Vagina (tissue), 2 donors: ENCODE results near the gene CYP3A4. TPM values are rescaled to one million over a fixed set of nuclear protein-coding genes. Genes with fewer than 3 reads are reported as not detected.
A peak's percentile ranks its signal among the peaks of the same experiment; 100 is the strongest.

Experiments
- DNase-seq, 2 donors: peaks; one replicate each; pipeline ENCODE4 v3.0.0-alpha.2; 2017; ENCODE audit errors: extremely low spot score in 2 of 2
- H3K27ac ChIP-seq: fragments of 200-600 bp; sonication (generic); one replicate; pipeline ENCODE4 v1.5.1; 2019
- H3K27me3 ChIP-seq: fragments of 200-600 bp; sonication (generic); one replicate; pipeline ENCODE4 v1.5.1; 2019
- H3K36me3 ChIP-seq, 2 donors: fragments of 200-600 bp; sonication (generic); one replicate each; pipeline ENCODE4 v1.5.1; 2017 to 2019
- H3K4me1 ChIP-seq: fragments of 200-600 bp; sonication (generic); one replicate; pipeline ENCODE4 v1.5.1; 2019
- H3K4me3 ChIP-seq, 2 donors: fragments of 200-600 bp; sonication (generic); 1 replicate in 1 of 2; 2 replicates in 1 of 2; pipeline ENCODE4 v1.5.1; 2016 to 2019
- H3K9me3 ChIP-seq: fragments of 200-600 bp; sonication (generic); one replicate; pipeline ENCODE4 v1.5.1; 2019
- CTCF ChIP-seq, 3 experiments: fragments of 450-650 bp in 2 of 3; fragments of 200-600 bp in 1 of 3; sonication (generic) in 1 of 3; IDR thresholded peaks; one replicate each; pipeline ENCODE4 v1.5.1; 2017 to 2019; ENCODE audit warnings: antibody characterized with exemption in 3 of 3, mild to moderate bottlenecking in 2 of 3, moderate library complexity in 2 of 3
- POLR2A ChIP-seq, 2 donors: fragments of 450-650 bp; IDR thresholded peaks; one replicate each; pipeline ENCODE4 v1.6.1; 2017; ENCODE audit warnings: antibody characterized with exemption in 2 of 2, mild to moderate bottlenecking in 2 of 2, moderate library complexity in 2 of 2
- POLR2AphosphoS5 ChIP-seq, 2 donors: sonication (generic); formaldehyde crosslinking; IDR thresholded peaks; one replicate each; pipeline ENCODE4 v1.9.0; 2017; ENCODE audit warnings: antibody characterized with exemption in 2 of 2, mild to moderate bottlenecking in 2 of 2, low read depth in 1 of 2; ENCODE audit not compliant: insufficient read depth in 1 of 2
- intact Hi-C: fragments of 100-400 bp; cut with DNase I; formaldehyde crosslinking; loops from one replicate; pipeline ENCODE4 v1.15.1; 2023
- total RNA-seq: library from RNA; depleted of rRNA; stranded (reverse); fragments of >200 nt; gene quantifications from one replicate; pipeline ENCODE4 v1.2.3, GENCODE V29; 2016

The CYP3A4 gene
- total RNA-seq, 1 donor from 2014 or later: not detected

GRCh38 chr7:99733448-99733847 is 50.5 kb downstream of the CYP3A4 start:
- no peak for TF ChIP-seq POLR2AphosphoS5 (IDR thresholded peaks at IDR 0.05; ENCODE audit: insufficient read depth in 1 of 2, low read depth in 1 of 2)
- TF ChIP-seq CTCF (IDR thresholded peaks at IDR 0.05): no peak
- TF ChIP-seq POLR2A (IDR thresholded peaks at IDR 0.05): no peak
- no peaks in the 10 kb centered on the region for H3K36me3 ChIP-seq
- H3K9me3 ChIP-seq: no peaks in the 10 kb centered on the region
- H3K27me3 ChIP-seq: no peaks in the 10 kb centered on the region
- no peak overlapping the region for H3K4me3 ChIP-seq
- H3K27ac ChIP-seq: no peak overlapping the region
- peak; percentile 49 to 61 for DNase-seq
- intact Hi-C loops: no loop called here
- H3K4me1 ChIP-seq: peaks cover 11% of the 10 kb centered on the region

GRCh38 chr7:99733003-99733402 is 51.0 kb downstream of the CYP3A4 start:
- no peak overlapping the region for H3K27ac ChIP-seq
- H3K36me3 ChIP-seq: no peaks in the 10 kb centered on the region
- DNase-seq: peak; percentile 25 to 31
- intact Hi-C loops: no loop called here
- H3K9me3 ChIP-seq: no peaks in the 10 kb centered on the region
- peaks cover 11% of the 10 kb centered on the region for H3K4me1 ChIP-seq
- H3K27me3 ChIP-seq: no peaks in the 10 kb centered on the region
- TF ChIP-seq POLR2AphosphoS5 (IDR thresholded peaks at IDR 0.05; ENCODE audit: insufficient read depth in 1 of 2, low read depth in 1 of 2): no peak
- no peak for TF ChIP-seq POLR2A (IDR thresholded peaks at IDR 0.05)
- no peak for TF ChIP-seq CTCF (IDR thresholded peaks at IDR 0.05)
- H3K4me3 ChIP-seq: no peak overlapping the region

GRCh38 chr7:99731638-99732374 is 52.2 kb downstream of the CYP3A4 start:
- Histone ChIP-seq H3K9me3 (no peaks in the 10 kb centered on the region), H3K27ac (no peak overlapping the region), H3K36me3 (no peaks in the 10 kb centered on the region), H3K4me3 (no peak overlapping the region), H3K27me3 (no peaks in the 10 kb centered on the region), H3K4me1 (peaks cover 6% of the 10 kb centered on the region)
- DNase-seq: peak; percentile 25 to 56
- TF ChIP-seq POLR2AphosphoS5 (IDR thresholded peaks at IDR 0.05; ENCODE audit: insufficient read depth in 1 of 2, low read depth in 1 of 2): no peak
- no peak for TF ChIP-seq CTCF (IDR thresholded peaks at IDR 0.05)
- no peak for TF ChIP-seq POLR2A (IDR thresholded peaks at IDR 0.05)
- intact Hi-C loops: no loop called here

GRCh38 chr7:99730992-99731391 is 53.0 kb downstream of the CYP3A4 start:
- no peak for DNase-seq
- no peak overlapping the region for H3K27ac ChIP-seq
- no peak overlapping the region for H3K4me3 ChIP-seq
- H3K27me3 ChIP-seq: no peaks in the 10 kb centered on the region
- intact Hi-C loops: no loop called here
- peaks cover 6% of the 10 kb centered on the region for H3K4me1 ChIP-seq
- no peaks in the 10 kb centered on the region for H3K36me3 ChIP-seq
- TF ChIP-seq POLR2A (IDR thresholded peaks at IDR 0.05): no peak
- no peak for TF ChIP-seq CTCF (IDR thresholded peaks at IDR 0.05)
- TF ChIP-seq POLR2AphosphoS5 (IDR thresholded peaks at IDR 0.05; ENCODE audit: insufficient read depth in 1 of 2, low read depth in 1 of 2): no peak
- no peaks in the 10 kb centered on the region for H3K9me3 ChIP-seq

- H3K27ac ChIP-seq: no peak overlapping the region
- H3K9me3 ChIP-seq: no peaks in the 10 kb centered on the region
- no peak overlapping the region for H3K4me3 ChIP-seq
- intact Hi-C loops: no loop called here
- peak in 1 of 2 donors; percentile 6 for DNase-seq
- no peaks in the 10 kb centered on the region for H3K27me3 ChIP-seq
- no peaks in the 10 kb centered on the region for H3K36me3 ChIP-seq
- H3K4me1 ChIP-seq: peaks cover 6% of the 10 kb centered on the region
- TF ChIP-seq POLR2AphosphoS5 (IDR thresholded peaks at IDR 0.05; ENCODE audit: insufficient read depth in 1 of 2, low read depth in 1 of 2) (no peak), POLR2A (IDR thresholded peaks at IDR 0.05) (no peak), CTCF (IDR thresholded peaks at IDR 0.05) (no peak)
Measured at GRCh38 chr7:99730238-99730810, 53.7 kb downstream of the CYP3A4 start.
